ENCODE measurements around the gene TSHZ3.

Gene TSHZ3

GRCh38 chr19:31285744-31286143, 63.5 kb downstream of the TSHZ3 start:
- no peak for DNase-seq (ENCODE audit: low read depth in 2 of 2)

- no peak for DNase-seq (ENCODE audit: low read depth in 2 of 2)
Observed at GRCh38 chr19:31284621-31285020, 64.6 kb downstream of the TSHZ3 start.

DNA sequence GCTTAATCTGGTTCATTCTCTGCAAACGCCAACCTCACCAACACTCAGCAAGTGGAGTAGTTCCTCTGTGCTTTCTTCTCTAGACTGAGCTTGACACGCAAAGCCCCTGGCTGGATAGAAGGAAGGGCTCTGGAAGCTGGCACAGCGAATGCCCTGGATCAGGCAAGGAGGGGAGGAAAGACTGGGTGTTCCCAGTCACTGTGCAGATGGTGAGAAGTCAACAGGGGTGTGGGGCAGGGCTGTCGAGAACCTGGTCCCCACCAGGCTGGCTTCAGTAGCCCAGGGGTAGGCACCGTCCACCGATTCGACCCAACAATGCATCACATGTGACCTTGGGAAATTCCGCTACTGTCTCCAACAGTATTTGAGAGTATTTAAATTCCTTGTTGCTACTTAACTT, 65.5 kb downstream of the TSHZ3 start:
- no peak for DNase-seq (ENCODE audit: low read depth in 2 of 2)

- DNase-seq (ENCODE audit: low read depth in 2 of 2) = no peak
Observed at GRCh38 chr19:31282346-31282745, 66.9 kb downstream of the TSHZ3 start.

DNA sequence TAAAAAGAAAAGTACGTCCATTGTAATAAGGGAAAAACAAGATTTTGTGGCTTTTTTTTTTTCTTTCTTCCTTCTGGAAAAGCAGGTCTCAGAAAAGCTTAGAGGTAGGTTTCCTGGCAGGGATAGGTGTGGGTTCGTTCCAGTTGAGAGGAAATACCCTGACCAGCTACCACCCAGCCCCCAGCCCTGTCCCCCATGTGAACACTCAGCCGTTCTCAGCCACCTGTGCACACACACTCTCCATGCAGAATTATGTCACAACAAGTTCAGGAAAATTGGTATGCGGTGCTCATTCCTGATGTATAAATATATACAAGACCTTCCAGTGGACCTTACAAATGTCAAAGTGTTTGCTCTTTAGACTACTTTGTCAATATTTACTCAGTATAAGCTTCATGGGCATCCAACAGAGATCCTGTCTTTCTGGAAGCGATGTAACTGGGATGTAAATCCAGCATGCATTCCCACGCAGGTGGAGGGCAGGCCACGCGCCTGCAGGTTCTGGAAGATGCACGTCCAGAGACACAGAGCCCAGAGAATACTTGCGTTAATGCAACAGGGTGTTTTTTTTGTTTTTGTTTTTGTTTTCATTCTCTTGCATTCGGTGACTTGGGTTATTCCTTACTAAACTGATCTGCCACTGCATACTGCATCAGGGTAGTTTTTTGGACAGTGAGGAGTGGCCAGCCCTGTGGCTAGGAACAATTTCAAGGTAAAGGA, 68.8 kb downstream of the TSHZ3 start:
- no peak for DNase-seq (ENCODE audit: low read depth in 2 of 2)

GRCh38 chr19:31279436-31279765, 69.8 kb downstream of the TSHZ3 start:
- DNase-seq (ENCODE audit: low read depth in 2 of 2) = no peak

GRCh38 chr19:31278555-31279435, 70.4 kb downstream of the TSHZ3 start:
- DNase-seq (ENCODE audit: low read depth in 2 of 2) = no peak

- no peak for DNase-seq (ENCODE audit: low read depth in 2 of 2)
Observed at GRCh38 chr19:31277516-31277915, 71.7 kb downstream of the TSHZ3 start.

DNA sequence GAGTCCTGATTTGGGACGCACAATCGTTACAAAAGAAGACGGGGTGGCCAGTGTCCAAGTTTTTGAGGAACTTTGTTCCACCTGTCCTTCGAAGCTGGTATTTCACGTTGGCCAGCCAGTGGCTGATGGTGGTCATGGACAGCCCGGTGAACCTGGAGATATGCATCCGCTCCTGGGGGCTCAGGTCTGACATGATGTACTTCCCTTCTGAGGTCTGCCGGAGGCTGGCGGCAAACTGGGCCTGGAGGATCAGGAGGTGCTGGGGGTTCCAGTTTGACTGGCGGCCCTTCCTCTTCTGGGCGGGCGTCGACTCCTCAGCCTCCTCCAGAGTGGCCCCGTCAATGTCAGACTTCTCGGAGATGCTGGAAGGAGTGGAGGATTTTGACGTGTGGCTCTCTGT, 72.4 kb downstream of the TSHZ3 start:
- DNase-seq (ENCODE audit: low read depth in 2 of 2) = no peak

DNA sequence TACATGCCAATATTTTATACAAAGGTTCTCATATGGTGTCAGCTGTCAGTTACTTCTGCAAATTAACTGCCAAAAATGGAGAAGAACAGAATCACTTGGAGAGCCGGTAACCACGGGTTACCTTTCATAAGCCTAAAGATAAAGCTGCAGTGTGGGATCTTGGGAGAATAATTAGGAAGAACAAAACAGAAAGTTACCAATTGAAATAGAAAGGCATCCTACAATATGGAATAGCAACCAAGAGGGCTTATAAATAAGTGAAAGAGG, 74.2 kb downstream of the TSHZ3 start:
- DNase-seq (ENCODE audit: low read depth in 2 of 2) = no peak

DNA sequence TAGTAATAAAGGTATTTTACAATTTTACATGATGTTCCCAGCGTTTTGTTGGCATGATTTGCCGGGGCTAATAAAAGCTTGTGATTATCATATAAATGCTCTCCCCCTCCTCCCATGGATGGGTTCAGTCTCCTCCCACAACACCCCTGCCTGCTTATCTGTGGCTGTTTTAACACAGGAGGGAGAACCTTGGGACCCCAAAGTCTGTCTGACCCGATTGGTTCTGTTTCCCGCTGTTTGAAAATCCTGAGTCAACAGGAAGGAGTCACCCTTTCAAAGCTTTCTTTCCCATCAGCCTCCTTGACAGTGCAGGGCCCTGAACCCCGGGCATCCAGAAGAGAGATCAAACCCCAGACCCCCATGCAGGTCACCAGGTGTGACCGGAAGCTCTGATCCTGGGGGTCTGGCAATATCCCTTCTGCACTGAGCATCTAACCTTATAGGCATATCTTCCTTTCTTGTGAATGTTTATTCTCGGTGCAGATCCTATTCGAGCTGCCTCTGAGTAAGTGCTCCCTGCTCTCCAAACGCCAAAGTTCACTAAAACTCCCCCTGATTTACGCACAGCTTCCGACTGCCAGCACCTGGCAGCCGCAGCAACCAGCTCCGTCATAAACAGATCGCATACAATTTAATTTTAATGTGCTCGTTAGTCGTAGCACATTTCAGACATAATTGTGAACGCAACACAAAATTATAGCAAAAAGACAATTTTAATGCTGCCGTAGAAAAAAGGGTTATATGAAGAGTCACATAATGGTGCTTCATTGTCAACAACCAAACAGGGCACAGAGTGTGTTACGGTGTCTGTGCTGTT, 74.8 kb downstream of the TSHZ3 start:
- DNase-seq (ENCODE audit: low read depth in 2 of 2) = no peak

DNA sequence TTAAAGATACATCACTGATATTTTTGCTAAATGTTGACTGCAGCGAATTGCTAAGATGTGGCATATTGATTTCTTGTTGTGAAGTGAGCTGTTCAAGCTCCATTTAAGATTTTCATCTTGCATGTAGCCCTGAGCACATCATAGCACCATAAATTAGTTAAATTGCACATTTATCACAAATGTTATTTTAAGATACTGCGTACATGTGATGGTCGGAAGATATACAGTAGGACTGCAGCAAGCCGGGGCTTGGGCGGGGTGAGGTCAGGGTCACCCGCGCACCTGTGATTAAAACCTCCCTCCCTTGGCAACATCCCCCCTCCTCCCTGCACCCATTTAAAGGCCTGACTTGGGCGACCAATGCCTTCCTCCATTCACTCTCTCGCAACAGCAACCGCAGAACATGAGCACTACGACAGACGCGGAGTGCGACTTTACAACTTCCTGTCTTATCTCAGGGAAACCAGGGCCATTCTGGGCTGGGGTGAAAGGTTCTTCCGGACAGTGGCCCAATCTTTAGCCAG, 76.6 kb downstream of the TSHZ3 start:
- no peak for DNase-seq (ENCODE audit: low read depth in 2 of 2)

GRCh38 chr19:31271306-31271911, 77.8 kb downstream of the TSHZ3 start:
- no peak for DNase-seq (ENCODE audit: low read depth in 2 of 2)

GRCh38 chr19:31270897-31271296, 78.3 kb downstream of the TSHZ3 start:
- no peak for DNase-seq (ENCODE audit: low read depth in 2 of 2)

DNA sequence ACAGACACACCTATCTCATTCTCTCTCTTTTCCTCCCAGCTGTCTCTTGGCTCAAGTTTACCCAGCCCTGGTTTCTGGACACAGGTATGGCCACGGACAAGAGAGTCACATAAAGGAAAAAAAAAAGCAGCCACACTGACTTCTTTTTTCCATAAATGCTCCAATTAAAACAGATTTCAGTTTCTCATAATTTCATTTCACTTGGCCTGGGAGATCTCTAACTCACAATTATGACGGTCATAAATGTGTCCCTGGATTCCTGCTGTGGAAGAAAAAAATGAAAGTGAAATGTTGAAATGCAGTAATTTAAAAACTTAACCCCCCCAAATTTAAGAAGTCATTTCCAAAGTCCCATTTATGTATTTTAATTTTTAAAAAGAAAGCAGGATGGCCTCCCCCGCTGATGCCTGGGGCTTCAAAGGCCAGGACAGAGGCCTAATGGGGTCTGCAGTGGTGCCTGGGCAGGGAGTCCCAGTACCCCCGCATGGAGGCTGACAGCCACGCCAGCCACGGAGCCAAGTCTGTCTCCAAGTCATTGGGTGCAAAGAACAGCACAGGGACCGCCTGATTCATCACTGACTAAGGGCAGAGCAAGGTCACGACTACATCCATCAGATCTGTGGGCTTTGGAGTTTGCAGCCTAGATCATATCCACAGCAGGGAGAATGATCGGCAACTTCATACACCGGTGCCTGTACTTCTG, 79.7 kb downstream of the TSHZ3 start:
- DNase-seq (ENCODE audit: low read depth in 2 of 2) = no peak

- DNase-seq (ENCODE audit: low read depth in 2 of 2) = no peak
Observed at GRCh38 chr19:31268751-31269383, 80.4 kb downstream of the TSHZ3 start.

GRCh38 chr19:31266731-31267130, 82.5 kb downstream of the TSHZ3 start:
- DNase-seq (ENCODE audit: low read depth in 2 of 2) = no peak

- no peak for DNase-seq (ENCODE audit: low read depth in 2 of 2)
Observed at GRCh38 chr19:31266196-31266595, 83.0 kb downstream of the TSHZ3 start.

DNA sequence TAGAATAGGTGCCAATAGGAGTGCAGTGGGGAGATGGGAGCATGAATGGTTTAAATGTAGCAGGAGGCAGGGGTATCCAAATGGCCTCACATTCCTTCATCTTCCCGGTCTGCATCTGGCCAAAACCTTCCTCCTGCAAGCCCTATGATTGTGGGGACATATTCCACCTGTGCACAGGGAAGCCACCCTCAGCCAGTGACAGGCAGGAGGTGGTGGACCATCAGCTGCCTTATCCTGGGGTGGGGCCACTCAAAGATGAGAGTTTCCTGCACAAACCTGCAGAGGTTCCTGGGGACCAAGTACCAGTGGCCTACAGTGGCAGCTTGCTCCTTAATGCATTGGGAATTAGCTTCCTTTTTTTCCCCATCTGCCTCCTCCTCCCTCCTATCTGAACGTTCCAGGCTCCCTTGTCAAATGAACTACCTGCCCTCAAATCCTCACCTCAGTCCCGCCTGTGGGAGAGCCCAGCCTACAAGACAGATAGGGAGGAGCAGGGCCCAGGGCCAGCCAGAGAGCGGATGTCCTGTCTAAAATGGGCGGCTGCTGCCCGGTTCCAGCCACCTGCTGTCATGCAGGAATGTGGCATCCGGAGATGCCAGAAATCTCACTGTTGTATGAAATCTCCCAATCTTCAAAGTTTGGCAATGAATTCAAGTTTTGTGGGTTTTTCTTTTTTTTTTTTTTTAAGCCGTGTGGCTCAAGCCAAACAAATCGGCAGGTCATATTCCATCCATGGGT, 85.0 kb downstream of the TSHZ3 start:
- no peak for DNase-seq (ENCODE audit: low read depth in 2 of 2)

DNA sequence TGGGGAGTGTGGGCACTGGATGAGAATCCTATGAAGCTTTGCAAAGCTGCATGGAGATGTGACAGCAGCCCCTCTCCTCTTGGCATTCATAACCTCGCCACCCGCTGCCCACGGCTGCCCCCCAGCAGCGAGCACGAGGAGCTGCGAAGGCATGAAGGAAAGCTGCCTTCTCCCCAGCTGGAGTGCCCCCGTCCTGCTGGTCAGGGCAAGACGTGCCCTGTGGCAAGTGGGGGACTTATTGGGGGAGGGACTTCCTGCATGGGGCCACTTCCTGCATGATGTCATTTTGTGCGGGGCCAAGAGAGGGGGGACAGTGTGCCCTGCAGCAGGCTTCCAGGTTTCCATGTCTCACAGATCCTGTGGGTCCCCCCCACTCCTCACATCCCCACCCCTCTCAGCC, 85.9 kb downstream of the TSHZ3 start:
- no peak for DNase-seq (ENCODE audit: low read depth in 2 of 2)
